Peyer's patch (tissue), 4 donors: Measurements from ENCODE around the gene DNMT3A. TPM values are rescaled to one million over a fixed set of nuclear protein-coding genes. Genes with fewer than 3 reads are reported as not detected.

ENCODE experiments used
- DNase-seq, 3 donors: peaks; one replicate each; pipeline ENCODE4 v3.0.0-alpha.2; 2017 to 2019
- H3K27ac ChIP-seq, 4 donors: fragments of 200-600 bp; sonication (generic); one replicate each; pipeline ENCODE4 v1.5.1; 2016 to 2019
- H3K27me3 ChIP-seq, 2 donors: fragments of 200-600 bp; sonication (generic); one replicate each; pipeline ENCODE4 v1.5.1; 2019
- H3K36me3 ChIP-seq, 3 donors: fragments of 200-600 bp; sonication (generic); one replicate each; pipeline ENCODE4 v1.5.1; 2016 to 2019
- H3K4me1 ChIP-seq, 4 donors: fragments of 200-600 bp; sonication (generic); one replicate each; pipeline ENCODE4 v1.5.1; 2016 to 2019
- H3K4me3 ChIP-seq, 4 donors: fragments of 200-600 bp; sonication (generic); 1 replicate in 3 of 4; 2 replicates in 1 of 4; pipeline ENCODE4 v1.5.1; 2016 to 2019; ENCODE audit warnings: mild to moderate bottlenecking in 1 of 4
- H3K9me3 ChIP-seq, 4 donors: fragments of 200-600 bp; sonication (generic); one replicate each; pipeline ENCODE4 v1.5.1; 2016 to 2019; ENCODE audit warnings: mild to moderate bottlenecking in 1 of 4
- CTCF ChIP-seq, 6 experiments: fragments of 450-650 bp in 4 of 6; fragments of 200-600 bp in 2 of 6; sonication (generic) in 1 of 6; IDR thresholded peaks; one replicate each; pipeline ENCODE4 v1.5.1; 2017 to 2019; ENCODE audit warnings: antibody characterized with exemption in 6 of 6, mild to moderate bottlenecking in 3 of 6, moderate library complexity in 1 of 6
- POLR2A ChIP-seq, 2 donors: fragments of 450-650 bp; IDR thresholded peaks; one replicate each; pipeline ENCODE4 v1.5.1; 2017; ENCODE audit warnings: antibody characterized with exemption in 2 of 2, mild to moderate bottlenecking in 2 of 2, moderate library complexity in 2 of 2
- total RNA-seq, 4 donors: library from RNA; depleted of rRNA; stranded (reverse); fragments of >200 nt; gene quantifications; one replicate each; pipeline ENCODE4 v1.1.0, GENCODE V29; 2016

The DNMT3A gene
- total RNA-seq, 4 donors from 2014 or later: 10.7 to 126 (median 27.7) TPM

GRCh38 chr2:25295621-25296020 lies 46.1 kb downstream of the DNMT3A start:
- H3K27me3 ChIP-seq: no peaks in the 10 kb centered on the region
- no peaks in the 10 kb centered on the region for H3K9me3 ChIP-seq
- peaks cover 0 to 13% (median 0%) of the 10 kb centered on the region in 3 donors for H3K36me3 ChIP-seq
- peaks cover 0 to 31% (median 16%) of the 10 kb centered on the region in 4 donors for H3K4me1 ChIP-seq
- DNase-seq: no peak
- peak overlapping the region; percentile 83 to 92 (median 88) for H3K27ac ChIP-seq
- no peak for TF ChIP-seq POLR2A (IDR thresholded peaks at IDR 0.05)
- TF ChIP-seq CTCF (IDR thresholded peaks at IDR 0.05): no peak
- H3K4me3 ChIP-seq: peak overlapping the region in 1 of 4 donors; percentile 26

GRCh38 chr2:25294573-25295462 lies 46.9 kb downstream of the DNMT3A start:
- H3K27me3 ChIP-seq: no peaks in the 10 kb centered on the region
- TF ChIP-seq CTCF (IDR thresholded peaks at IDR 0.05) (no peak), POLR2A (IDR thresholded peaks at IDR 0.05) (no peak)
- peak overlapping the region; percentile 83 to 92 (median 88) for H3K27ac ChIP-seq
- peak overlapping the region in 3 of 4 donors; percentile 9 to 26 (median 18) for H3K4me3 ChIP-seq
- peaks cover 0 to 31% (median 16%) of the 10 kb centered on the region in 4 donors for H3K4me1 ChIP-seq
- peak in 2 of 3 donors; percentile 93 to 94 for DNase-seq
- H3K36me3 ChIP-seq: peaks cover 0 to 8% (median 0%) of the 10 kb centered on the region in 3 donors
- no peaks in the 10 kb centered on the region for H3K9me3 ChIP-seq

- no peak for DNase-seq
- Histone ChIP-seq H3K4me1 (peaks cover 0 to 31% (median 16%) of the 10 kb centered on the region in 4 donors), H3K27me3 (no peaks in the 10 kb centered on the region), H3K27ac (peak overlapping the region; percentile 83 to 92 (median 88)), H3K4me3 (no peak overlapping the region), H3K9me3 (no peaks in the 10 kb centered on the region), H3K36me3 (peaks cover 0 to 1% (median 0%) of the 10 kb centered on the region in 3 donors)
- TF ChIP-seq CTCF (IDR thresholded peaks at IDR 0.05) (no peak), POLR2A (IDR thresholded peaks at IDR 0.05) (no peak)
Measured at GRCh38 chr2:25293958-25294562, 47.7 kb downstream of the DNMT3A start.

- H3K4me1 ChIP-seq: peaks cover 0 to 31% (median 16%) of the 10 kb centered on the region in 4 donors
- H3K27me3 ChIP-seq: no peaks in the 10 kb centered on the region
- no peaks in the 10 kb centered on the region for H3K9me3 ChIP-seq
- H3K4me3 ChIP-seq: no peak overlapping the region
- TF ChIP-seq CTCF (IDR thresholded peaks at IDR 0.05) (no peak), POLR2A (IDR thresholded peaks at IDR 0.05) (no peak)
- no peak overlapping the region for H3K27ac ChIP-seq
- H3K36me3 ChIP-seq: no peaks in the 10 kb centered on the region
- DNase-seq: no peak
Measured at GRCh38 chr2:25293145-25293544, 48.6 kb downstream of the DNMT3A start.

- no peaks in the 10 kb centered on the region for H3K27me3 ChIP-seq
- TF ChIP-seq POLR2A (IDR thresholded peaks at IDR 0.05) (no peak), CTCF (IDR thresholded peaks at IDR 0.05) (no peak)
- H3K9me3 ChIP-seq: no peaks in the 10 kb centered on the region
- peaks cover 0 to 31% (median 16%) of the 10 kb centered on the region in 4 donors for H3K4me1 ChIP-seq
- no peak overlapping the region for H3K4me3 ChIP-seq
- no peaks in the 10 kb centered on the region for H3K36me3 ChIP-seq
- DNase-seq: no peak
- H3K27ac ChIP-seq: no peak overlapping the region
Measured at GRCh38 chr2:25292408-25292807, 49.3 kb downstream of the DNMT3A start.
